HepG2 (cell line): Measurements from ENCODE around the gene ABCC1. TPM values are rescaled to one million over a fixed set of nuclear protein-coding genes. Genes with fewer than 3 reads are reported as not detected.

Experiments used
- ATAC-seq: fragments of 200-7000 bp; cut with Tn5 transposase; 3 replicates; pipeline ENCODE4 v1.9.1; 2020; ENCODE audit warnings: mild to moderate bottlenecking, moderate library complexity
- BruUV-seq: library from RNA; stranded (reverse); fragments of 400-500 nt; replicated peaks from 2 replicates; lab custom pipeline; 2021; lab: Mats Ljungman, UMichigan
- CTCF ChIA-PET: fragments of 300-600 bp; formaldehyde crosslinking; extraction: SDS; loops from one replicate; lab custom pipeline; 2021; ENCODE audit warnings: low total read pairs, inconsistent platforms, low intra/inter-chr PET ratio; lab: Yijun Ruan, JAX
- POLR2A ChIA-PET: fragments of 350-600 bp; sonication (Branson Sonifier 250); formaldehyde crosslinking; loops from one replicate; lab custom pipeline; 2020; ENCODE audit warnings: antibody characterized with exemption, inconsistent platforms; lab: Yijun Ruan, JAX
- DNase-seq: peaks from one replicate; pipeline ENCODE4 v3.0.0-alpha.2; 2015; ENCODE audit warnings: low spot score
- FAIRE-seq: peaks from 3 replicates; lab custom pipeline; 2011; peaks lifted over from hg19 to GRCh38; lab: Jason Lieb, UNC
- H2AFZ ChIP-seq: one replicate; pipeline ENCODE4 v1.6.1; 2011; ENCODE audit warnings: low read length, inconsistent platforms
- H3K27ac ChIP-seq: fragments of 300-600 bp; 3 replicates; pipeline ENCODE4 v1.8.0; 2011; ENCODE audit warnings: mixed run types, mild to moderate bottlenecking, mixed read lengths, low read length, inconsistent platforms; ENCODE audit not compliant: insufficient read depth; ENCODE audit errors: extremely low read length
- H3K27me3 ChIP-seq, 2 experiments: fragments of 200-600 bp in 1 of 2; 2 replicates in 1 of 2; 3 replicates in 1 of 2; pipeline versions ENCODE4 v1.6.0 to v1.8.0; 2011; ENCODE audit warnings: low read length in 2 of 2, mild to moderate bottlenecking in 2 of 2, moderate library complexity in 2 of 2, inconsistent platforms in 1 of 2; ENCODE audit not compliant: insufficient read depth in 2 of 2, control insufficient read depth in 1 of 2
- H3K36me3 ChIP-seq, 2 experiments: fragments of 200-600 bp in 1 of 2; replicated peaks in 1 of 2; 2 replicates in 1 of 2; 3 replicates in 1 of 2; pipeline versions ENCODE4 v1.5.1 to v1.8.0; 2011; ENCODE audit warnings: low read length in 2 of 2, inconsistent platforms in 1 of 2; ENCODE audit not compliant: insufficient read depth in 2 of 2, control insufficient read depth in 1 of 2
- H3K4me1 ChIP-seq: 2 replicates; pipeline ENCODE4 v1.5.1; 2012; ENCODE audit warnings: low read length, inconsistent platforms; ENCODE audit not compliant: insufficient read depth
- H3K4me2 ChIP-seq: 2 replicates; pipeline ENCODE4 v1.6.0; 2011; ENCODE audit warnings: low read depth, low read length, inconsistent platforms
- H3K4me3 ChIP-seq, 3 experiments: fragments of 200-600 bp in 1 of 3; sonication (generic), shearing (Covaris generic) in 1 of 3; replicated peaks in 1 of 3; 2 replicates each; pipeline ENCODE4 v1.5.1; 2011 to 2016; ENCODE audit warnings: low read length in 3 of 3, inconsistent platforms in 2 of 3, low read depth in 2 of 3, mild to moderate bottlenecking in 2 of 3, control low read depth in 1 of 3, mixed read lengths in 1 of 3; ENCODE audit not compliant: insufficient read depth in 1 of 3
- H3K79me2 ChIP-seq: one replicate; pipeline ENCODE4 v1.6.1; 2011; ENCODE audit warnings: low read length, inconsistent platforms; ENCODE audit not compliant: insufficient read depth
- H3K9ac ChIP-seq: 2 replicates; pipeline ENCODE4 v1.6.0; 2011; ENCODE audit warnings: mild to moderate bottlenecking, low read depth, low read length, inconsistent platforms; ENCODE audit not compliant: insufficient read depth
- H3K9me3 ChIP-seq: 2 replicates; pipeline ENCODE4 v1.5.1; 2012; ENCODE audit warnings: mild to moderate bottlenecking, low read length
- H4K20me1 ChIP-seq: 2 replicates; pipeline ENCODE4 v1.6.0; 2011; ENCODE audit warnings: inconsistent platforms, mild to moderate bottlenecking, low read length, moderate library complexity; ENCODE audit not compliant: insufficient read depth
- AGO2 ChIP-seq: fragments of 200-400 bp; formaldehyde crosslinking; optimal IDR thresholded peaks from 2 replicates; pipeline ENCODE3; 2017; ENCODE audit warnings: mild to moderate bottlenecking, low read depth, low read length, moderate library complexity
- PCBP1 ChIP-seq: fragments of 200-400 bp; formaldehyde crosslinking; IDR thresholded peaks from 2 replicates; pipeline ENCODE4 v1.6.1; 2017; ENCODE audit warnings: mild to moderate bottlenecking, low read depth, low read length, borderline replicate concordance
- POLR2A ChIP-seq, 2 experiments: IDR thresholded peaks; 2 replicates each; pipeline ENCODE4 v1.6.1; 2011; ENCODE audit warnings: low read depth in 2 of 2, low read length in 2 of 2, mild to moderate bottlenecking in 1 of 2, moderate library complexity in 1 of 2; ENCODE audit not compliant: insufficient read depth in 1 of 2
- WGBS: methylation state at CpG from one replicate; pipeline ENCODE4 v1.1.6; 2017; ENCODE audit warnings: low lambda C conversion rate; 5-methylcytosine and 5-hydroxymethylcytosine counted together
- in situ Hi-C: cut with HindIII; loops from 2 replicates; pipeline ENCODE4 v1.10.0; 2017; ENCODE audit warnings: low pct_unique_long_range_greater_than_20kb; ENCODE audit not compliant: extremely low pct_ligation_motif_present
- intact Hi-C: fragments of 100-400 bp; cut with micrococcal nuclease; formaldehyde crosslinking; loops from one replicate; pipeline ENCODE4 v1.10.0; 2022; ENCODE audit not compliant: unreplicated experiment
- polyA plus RNA-seq, 8 experiments: library from polyadenylated mRNA; depleted of rRNA in 3 of 8; stranded (reverse) in 7 of 8; unstranded in 1 of 8; fragments of >200 nt; fragmentation: Illumina TruSeq in 4 of 8; extraction: Trizol in 4 of 8; gene quantifications; 2 replicates each; pipeline versions ENCODE4 v1.2.1 to v1.2.3, GENCODE V29; 2011 to 2016; ENCODE audit warnings: low read depth in 4 of 8, missing spikeins in 1 of 8, mixed read lengths in 1 of 8; ENCODE audit not compliant: insufficient read depth in 1 of 8
- total RNA-seq, 5 experiments: library from RNA; depleted of rRNA; stranded (reverse); fragments of >200 nt; fragmentation: Illumina TruSeq; extraction: Trizol; gene quantifications; 2 replicates each; pipeline ENCODE4 v1.2.3, GENCODE V29; 2016; ENCODE audit warnings: low read depth in 1 of 5
- TF ChIP-seq, protein P1 (sequence below), 2 experiments: sonication (generic) in 1 of 2; formaldehyde crosslinking in 1 of 2; IDR thresholded peaks; 2 replicates each; pipeline versions ENCODE4 v1.6.1 to v1.9.0; 2014 to 2022; ENCODE audit warnings: antibody characterized with exemption in 1 of 2, borderline replicate concordance in 1 of 2, inconsistent platforms in 1 of 2, low read depth in 1 of 2, missing genetic modification reagents in 1 of 2

ABCC1 gene
- total and polyA plus RNA-seq, 2 of the 13 experiments (the other 11 are each of a cell fraction or from before 2014, with no cell fraction given): 13.0 to 30.6 TPM

DNA sequence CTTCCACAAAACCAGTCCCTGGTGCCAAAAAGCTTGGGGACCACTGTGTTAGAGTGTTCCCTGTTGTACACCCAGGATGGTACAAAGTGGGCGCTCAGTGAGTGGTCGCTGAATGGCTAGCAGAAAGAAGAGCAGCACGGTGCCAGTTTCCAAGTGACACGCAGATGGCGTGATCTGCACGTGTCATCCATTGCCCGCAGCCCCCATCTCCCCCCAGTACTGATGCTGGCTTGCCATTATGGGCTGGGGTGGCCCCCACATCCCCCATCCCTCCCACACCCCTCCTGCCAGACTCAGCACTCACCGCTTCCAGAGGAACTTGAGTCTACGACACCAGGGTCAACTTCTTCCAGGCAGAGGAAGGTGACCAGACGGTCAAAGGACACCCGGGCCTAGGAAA lies 237.4 kb downstream of the ABCC1 start:
- Histone ChIP-seq H4K20me1 (0 out of 2 replicates have a peak, but pooled peaks cover 7% of the 10 kb centered on the region), H3K9ac (no peak overlapping the region), H3K4me3 (no peak overlapping the region), H3K4me1 (no peaks in the 10 kb centered on the region), H3K79me2 (no peaks in the 10 kb centered on the region), H3K27ac (no peak overlapping the region), H2AFZ (no peak overlapping the region), H3K4me2 (no peak overlapping the region), H3K27me3 (no peaks in the 10 kb centered on the region), H3K9me3 (no peaks in the 10 kb centered on the region), H3K36me3 (peaks cover 62 to 82% of the 10 kb centered on the region in 2 experiments)
- intact Hi-C loops (loop anchor here (5.0 kb wide), 1 partner anchor 420 kb away; no protein-coding TSS in a partner anchor), in situ Hi-C loops (no loop called here)
- ATAC-seq (no peak), DNase-seq (no peak), FAIRE-seq (no peak)
- ChIA-PET CTCF (no interaction called here), POLR2A (no interaction called here)
- 98% methylated on average over 11 of the region's 11 CpGs for WGBS
- BruUV-seq: no TSS peak
- TF ChIP-seq, protein P1, sequence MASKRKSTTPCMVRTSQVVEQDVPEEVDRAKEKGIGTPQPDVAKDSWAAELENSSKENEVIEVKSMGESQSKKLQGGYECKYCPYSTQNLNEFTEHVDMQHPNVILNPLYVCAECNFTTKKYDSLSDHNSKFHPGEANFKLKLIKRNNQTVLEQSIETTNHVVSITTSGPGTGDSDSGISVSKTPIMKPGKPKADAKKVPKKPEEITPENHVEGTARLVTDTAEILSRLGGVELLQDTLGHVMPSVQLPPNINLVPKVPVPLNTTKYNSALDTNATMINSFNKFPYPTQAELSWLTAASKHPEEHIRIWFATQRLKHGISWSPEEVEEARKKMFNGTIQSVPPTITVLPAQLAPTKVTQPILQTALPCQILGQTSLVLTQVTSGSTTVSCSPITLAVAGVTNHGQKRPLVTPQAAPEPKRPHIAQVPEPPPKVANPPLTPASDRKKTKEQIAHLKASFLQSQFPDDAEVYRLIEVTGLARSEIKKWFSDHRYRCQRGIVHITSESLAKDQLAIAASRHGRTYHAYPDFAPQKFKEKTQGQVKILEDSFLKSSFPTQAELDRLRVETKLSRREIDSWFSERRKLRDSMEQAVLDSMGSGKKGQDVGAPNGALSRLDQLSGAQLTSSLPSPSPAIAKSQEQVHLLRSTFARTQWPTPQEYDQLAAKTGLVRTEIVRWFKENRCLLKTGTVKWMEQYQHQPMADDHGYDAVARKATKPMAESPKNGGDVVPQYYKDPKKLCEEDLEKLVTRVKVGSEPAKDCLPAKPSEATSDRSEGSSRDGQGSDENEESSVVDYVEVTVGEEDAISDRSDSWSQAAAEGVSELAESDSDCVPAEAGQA (IDR thresholded peaks at IDR 0.05; ENCODE audit: low read depth): no peak
- TF ChIP-seq, protein P1 (CRISPR knock-in tag; IDR thresholded peaks at IDR 0.05; ENCODE audit: borderline replicate concordance): no peak
- peak in 1 of 2 experiments; percentile 46; a peak in 1 of 4 replicates for TF ChIP-seq POLR2A (IDR thresholded peaks at IDR 0.05; ENCODE audit: insufficient read depth in 1 of 2, low read depth in 2 of 2, low read length in 2 of 2)
- peak; percentile 55 for TF ChIP-seq AGO2
- TF ChIP-seq PCBP1: 0 out of 2 replicates have a peak, but pooled peaks have one; percentile 57
